Gastrocnemius medialis (tissue), 4 donors: ENCODE data around the gene OTOG. TPM values are rescaled to one million over a fixed set of nuclear protein-coding genes. Genes with fewer than 3 reads are reported as not detected.
"Not testable (repeated sequence)": the region's sequence is repeated elsewhere in the genome, so short reads cannot be mapped to it uniquely, and the experiment has no call there.

Source experiments
- ATAC-seq, 2 donors: fragments of 150-250 bp; one replicate each; pipeline ENCODE4 v1.9.1; 2016
- DNase-seq, 2 donors: peaks; one replicate each; pipeline ENCODE4 v3.0.0-alpha.2; 2019
- H3K27ac ChIP-seq, 4 donors: fragments of 200-600 bp; sonication (generic); 1 replicate in 1 of 4; 2 replicates in 3 of 4; pipeline ENCODE4 v1.5.1; 2016 to 2018; ENCODE audit warnings: mild to moderate bottlenecking in 2 of 4, moderate library complexity in 1 of 4
- H3K27me3 ChIP-seq, 3 donors: fragments of 200-600 bp; sonication (generic) in 2 of 3; 1 replicate in 1 of 3; 2 replicates in 2 of 3; pipeline versions ENCODE4 v1.5.1 to v1.6.0; 2016 to 2019; ENCODE audit warnings: mild to moderate bottlenecking in 1 of 3, moderate library complexity in 1 of 3
- H3K36me3 ChIP-seq, 2 donors: fragments of 200-600 bp; sonication (generic) in 1 of 2; one replicate each; pipeline ENCODE4 v1.5.1; 2017 to 2018
- H3K4me1 ChIP-seq, 2 donors: fragments of 200-600 bp; sonication (generic) in 1 of 2; one replicate each; pipeline ENCODE4 v1.5.1; 2016 to 2017; ENCODE audit warnings: mild to moderate bottlenecking in 2 of 2
- H3K4me3 ChIP-seq, 4 donors: fragments of 200-600 bp; sonication (generic) in 3 of 4; 1 replicate in 1 of 4; 2 replicates in 3 of 4; pipeline ENCODE4 v1.5.1; 2016 to 2019; ENCODE audit warnings: mild to moderate bottlenecking in 2 of 4
- H3K9me3 ChIP-seq, 3 donors: fragments of 200-600 bp; sonication (generic) in 2 of 3; 1 replicate in 1 of 3; 2 replicates in 2 of 3; pipeline ENCODE4 v1.5.1; 2016 to 2019
- CTCF ChIP-seq, 5 experiments: fragments of 450-650 bp in 3 of 5; fragments of 200-600 bp in 2 of 5; sonication (generic) in 2 of 5; IDR thresholded peaks in 4 of 5; conservative IDR thresholded peaks in 1 of 5; 1 replicate in 4 of 5; 2 replicates in 1 of 5; pipeline ENCODE4 v1.5.1; 2016 to 2019; ENCODE audit warnings: antibody characterized with exemption in 5 of 5, mild to moderate bottlenecking in 3 of 5, moderate library complexity in 3 of 5
- POLR2A ChIP-seq, 2 donors: fragments of 450-650 bp; IDR thresholded peaks; one replicate each; pipeline ENCODE4 v1.6.1; 2017; ENCODE audit warnings: antibody characterized with exemption in 2 of 2, mild to moderate bottlenecking in 2 of 2, moderate library complexity in 2 of 2
- in situ Hi-C, 4 donors: fragments of 200-750 bp; cut with MboI; loops; one replicate each; pipeline versions ENCODE4 v1.15.0 to v1.8.0; 2017; ENCODE audit warnings: low sequenced_read_pairs in 4 of 4
- intact Hi-C: fragments of 100-400 bp; cut with DNase I; formaldehyde crosslinking; loops from one replicate; pipeline ENCODE4 v1.15.1; 2023; ENCODE audit warnings: low total_unique reads
- total RNA-seq, 4 donors: library from RNA; depleted of rRNA; stranded (reverse); fragments of >200 nt; gene quantifications; one replicate each; pipeline versions ENCODE4 v1.1.0 to v1.2.3, GENCODE V29; 2016

Gene OTOG
- total RNA-seq, 4 donors from 2014 or later = not detected

GRCh38 chr11:17611503-17612220 is 64.6 kb downstream of the OTOG start:
- no peak for TF ChIP-seq POLR2A (IDR thresholded peaks at IDR 0.05)
- no peak for TF ChIP-seq CTCF (IDR thresholded peaks at IDR 0.05 in 4 of 5, conservative IDR thresholded peaks at IDR 0.05 in 1 of 5)
- H3K9me3 ChIP-seq = no peaks in the 10 kb centered on the region
- in situ Hi-C loops = no loop called here
- H3K27me3 ChIP-seq = no peaks in the 10 kb centered on the region
- no peaks in the 10 kb centered on the region for H3K36me3 ChIP-seq
- DNase-seq (no peak), ATAC-seq (no peak)
- H3K27ac ChIP-seq = no peak overlapping the region
- intact Hi-C loops = no loop called here
- no peak overlapping the region for H3K4me3 ChIP-seq
- peaks cover 0 to under 1% of the 10 kb centered on the region in 2 donors for H3K4me1 ChIP-seq

GRCh38 chr11:17612221-17613188 is 65.4 kb downstream of the OTOG start:
- DNase-seq = no peak
- in situ Hi-C loops = no loop called here
- intact Hi-C loops = no loop called here
- no peak overlapping the region for H3K27ac ChIP-seq
- TF ChIP-seq CTCF (IDR thresholded peaks at IDR 0.05 in 4 of 5, conservative IDR thresholded peaks at IDR 0.05 in 1 of 5) = no peak
- no peak for TF ChIP-seq POLR2A (IDR thresholded peaks at IDR 0.05)
- no peaks in the 10 kb centered on the region for H3K9me3 ChIP-seq
- no peaks in the 10 kb centered on the region for H3K36me3 ChIP-seq
- ATAC-seq = no peak
- no peaks in the 10 kb centered on the region for H3K27me3 ChIP-seq
- H3K4me1 ChIP-seq = no peaks in the 10 kb centered on the region
- no peak overlapping the region for H3K4me3 ChIP-seq

GRCh38 chr11:17613428-17613962 is 66.4 kb downstream of the OTOG start:
- intact Hi-C loops = no loop called here
- H3K4me1 ChIP-seq = no peaks in the 10 kb centered on the region
- no peak overlapping the region for H3K27ac ChIP-seq
- H3K9me3 ChIP-seq = no peaks in the 10 kb centered on the region
- H3K4me3 ChIP-seq = no peak overlapping the region
- H3K36me3 ChIP-seq = no peaks in the 10 kb centered on the region
- in situ Hi-C loops = no loop called here
- no peaks in the 10 kb centered on the region for H3K27me3 ChIP-seq
- TF ChIP-seq CTCF (IDR thresholded peaks at IDR 0.05 in 4 of 5, conservative IDR thresholded peaks at IDR 0.05 in 1 of 5) (no peak), POLR2A (IDR thresholded peaks at IDR 0.05) (no peak)
- no peak for ATAC-seq
- DNase-seq = no peak

- ATAC-seq (no peak), DNase-seq (no peak)
- H3K4me3 ChIP-seq = no peak overlapping the region
- no peak for TF ChIP-seq POLR2A (IDR thresholded peaks at IDR 0.05)
- TF ChIP-seq CTCF (IDR thresholded peaks at IDR 0.05 in 4 of 5, conservative IDR thresholded peaks at IDR 0.05 in 1 of 5) = no peak
- H3K36me3 ChIP-seq = no peaks in the 10 kb centered on the region
- in situ Hi-C loops (no loop called here), intact Hi-C loops (no loop called here)
- H3K27ac ChIP-seq = no peak overlapping the region
- no peaks in the 10 kb centered on the region for H3K4me1 ChIP-seq
- no peaks in the 10 kb centered on the region for H3K9me3 ChIP-seq
- H3K27me3 ChIP-seq = no peaks in the 10 kb centered on the region
Measured at GRCh38 chr11:17613983-17614382, 66.9 kb downstream of the OTOG start.

GRCh38 chr11:17622711-17623110 is 75.7 kb downstream of the OTOG start:
- H3K27ac ChIP-seq, DNase-seq, H3K9me3 ChIP-seq, H3K4me3 ChIP-seq, intact Hi-C loops, H3K4me1 ChIP-seq, H3K27me3 ChIP-seq, ATAC-seq, in situ Hi-C loops, H3K36me3 ChIP-seq: not testable (repeated sequence)
